PC-3 (cell line): ENCODE measurements around the gene STIL. TPM values are rescaled to one million over a fixed set of nuclear protein-coding genes. Genes with fewer than 3 reads are reported as not detected.
"Not testable (repeated sequence)": the region's sequence is repeated elsewhere in the genome, so short reads cannot be mapped to it uniquely, and the experiment has no call there.

Experiments used
- ATAC-seq: fragments of 200-7000 bp; cut with Tn5 transposase; 2 replicates; pipeline ENCODE4 v1.9.1; 2020; ENCODE audit warnings: mild to moderate bottlenecking, moderate library complexity
- BruUV-seq: library from RNA; stranded (reverse); fragments of 400-500 nt; replicated peaks from 2 replicates; lab custom pipeline; 2021; lab: Mats Ljungman, UMichigan
- CTCF ChIA-PET: fragments of 300-600 bp; sonication (Branson Sonifier 250); formaldehyde crosslinking; loops from one replicate; lab custom pipeline; 2022; ENCODE audit warnings: antibody characterized with exemption; lab: Charles Lee
- POLR2A ChIA-PET: fragments of 300-600 bp; sonication (Branson Sonifier 250); formaldehyde crosslinking; loops from one replicate; lab custom pipeline; 2022; ENCODE audit warnings: antibody characterized with exemption; ENCODE audit not compliant: unreplicated experiment; lab: Charles Lee
- DNase-seq: peaks from one replicate; pipeline ENCODE4 v3.0.0-alpha.2; 2015
- H2AFZ ChIP-seq: fragments of 300-600 bp; sonication (generic); 2 replicates; pipeline ENCODE4 v1.6.0; 2016; ENCODE audit warnings: antibody characterized with exemption, low read length
- H3F3A ChIP-seq: fragments of 300-600 bp; sonication (generic); one replicate; pipeline ENCODE4 v1.6.0; 2017; ENCODE audit warnings: antibody characterized with exemption, low read length, control low read depth, mild to moderate bottlenecking; ENCODE audit not compliant: unreplicated experiment
- H3K27ac ChIP-seq: fragments of 300-600 bp; sonication (generic); 2 replicates; pipeline ENCODE4 v1.5.1; 2016; ENCODE audit warnings: mild to moderate bottlenecking, low read length
- H3K27me3 ChIP-seq: fragments of 300-600 bp; sonication (generic); 2 replicates; pipeline ENCODE4 v1.6.1; 2016; ENCODE audit warnings: low read length, mixed read lengths
- H3K36me3 ChIP-seq: fragments of 300-600 bp; sonication (generic); 2 replicates; pipeline ENCODE4 v1.6.1; 2016; ENCODE audit warnings: low read depth, mixed run types, low read length, mixed read lengths
- H3K4me1 ChIP-seq: fragments of 300-600 bp; sonication (generic); 2 replicates; pipeline ENCODE4 v1.5.1; 2016; ENCODE audit warnings: low read length; ENCODE audit not compliant: insufficient read depth
- H3K4me2 ChIP-seq: fragments of 300-600 bp; sonication (generic); 2 replicates; pipeline ENCODE4 v1.6.0; 2016; ENCODE audit warnings: low read length
- H3K4me3 ChIP-seq: fragments of 300-600 bp; sonication (generic); 2 replicates; pipeline ENCODE4 v1.5.1; 2016; ENCODE audit warnings: mild to moderate bottlenecking, low read length, mixed read lengths
- H3K79me2 ChIP-seq: fragments of 300-600 bp; sonication (generic); 2 replicates; pipeline ENCODE4 v1.6.1; 2017; ENCODE audit warnings: low read length, mixed read lengths
- H3K9ac ChIP-seq: fragments of 300-600 bp; sonication (generic); 2 replicates; pipeline ENCODE4 v1.6.0; 2016; ENCODE audit warnings: mild to moderate bottlenecking, low read length
- H3K9me2 ChIP-seq: fragments of 300-600 bp; sonication (generic); replicated peaks from 2 replicates; pipeline ENCODE4 v1.6.1; 2016; ENCODE audit warnings: mixed run types, low read length, mixed read lengths
- H3K9me3 ChIP-seq: fragments of 300-600 bp; sonication (generic); 2 replicates; pipeline ENCODE4 v1.6.1; 2016; ENCODE audit warnings: low read length, mixed read lengths
- H4K20me1 ChIP-seq: fragments of 300-600 bp; sonication (generic); 2 replicates; pipeline ENCODE4 v1.6.1; 2016; ENCODE audit warnings: low read length, mixed read lengths
- EZH2 ChIP-seq: fragments of 300-600 bp; sonication (generic); IDR thresholded peaks from one replicate; pipeline ENCODE4 v1.6.1; 2017; ENCODE audit warnings: antibody characterized with exemption, mild to moderate bottlenecking, low read length; ENCODE audit not compliant: unreplicated experiment
- EZH2phosphoT487 ChIP-seq: fragments of 300-600 bp; sonication (generic); IDR thresholded peaks from 2 replicates; pipeline ENCODE4 v1.6.1; 2018; ENCODE audit warnings: mild to moderate bottlenecking, antibody characterized with exemption, low read length, borderline replicate concordance
- intact Hi-C: fragments of 100-400 bp; cut with micrococcal nuclease; formaldehyde crosslinking; loops from 2 replicates; pipeline ENCODE4 v1.9.0; 2023
- total RNA-seq: library from RNA; depleted of rRNA; stranded (reverse); fragments of >200 nt; gene quantifications from 2 replicates; pipeline ENCODE4 v1.2.3, GENCODE V29; 2014
- TF ChIP-seq, protein P1 (sequence below): fragments of 300-600 bp; sonication (generic); conservative IDR thresholded peaks from 2 replicates; pipeline ENCODE4 v1.5.1; 2017; ENCODE audit warnings: antibody characterized with exemption, low read depth, mild to moderate bottlenecking, low read length

STIL gene
- total RNA-seq, 1 experiment from 2014 or later = 32.0 TPM

- H3K9ac ChIP-seq = no peak overlapping the region
- no peak overlapping the region for H3K4me3 ChIP-seq
- H3K9me2 ChIP-seq = no peaks in the 10 kb centered on the region
- peak; percentile 11 for DNase-seq
- POLR2A ChIA-PET = no interaction called here
- no peaks in the 10 kb centered on the region for H3F3A ChIP-seq
- no TSS peak for BruUV-seq
- intact Hi-C loops = no loop called here
- H3K4me1 ChIP-seq = no peaks in the 10 kb centered on the region
- H3K36me3 ChIP-seq = no peaks in the 10 kb centered on the region
- H2AFZ ChIP-seq = no peak overlapping the region
- CTCF ChIA-PET = no interaction called here
- ATAC-seq = peak; percentile 15; the same call in 1 of the 2 replicates
- H3K27me3 ChIP-seq = no peaks in the 10 kb centered on the region
- no peaks in the 10 kb centered on the region for H3K9me3 ChIP-seq
- no peak for TF ChIP-seq EZH2phosphoT487
- no peak for TF ChIP-seq EZH2
- TF ChIP-seq, protein P1, sequence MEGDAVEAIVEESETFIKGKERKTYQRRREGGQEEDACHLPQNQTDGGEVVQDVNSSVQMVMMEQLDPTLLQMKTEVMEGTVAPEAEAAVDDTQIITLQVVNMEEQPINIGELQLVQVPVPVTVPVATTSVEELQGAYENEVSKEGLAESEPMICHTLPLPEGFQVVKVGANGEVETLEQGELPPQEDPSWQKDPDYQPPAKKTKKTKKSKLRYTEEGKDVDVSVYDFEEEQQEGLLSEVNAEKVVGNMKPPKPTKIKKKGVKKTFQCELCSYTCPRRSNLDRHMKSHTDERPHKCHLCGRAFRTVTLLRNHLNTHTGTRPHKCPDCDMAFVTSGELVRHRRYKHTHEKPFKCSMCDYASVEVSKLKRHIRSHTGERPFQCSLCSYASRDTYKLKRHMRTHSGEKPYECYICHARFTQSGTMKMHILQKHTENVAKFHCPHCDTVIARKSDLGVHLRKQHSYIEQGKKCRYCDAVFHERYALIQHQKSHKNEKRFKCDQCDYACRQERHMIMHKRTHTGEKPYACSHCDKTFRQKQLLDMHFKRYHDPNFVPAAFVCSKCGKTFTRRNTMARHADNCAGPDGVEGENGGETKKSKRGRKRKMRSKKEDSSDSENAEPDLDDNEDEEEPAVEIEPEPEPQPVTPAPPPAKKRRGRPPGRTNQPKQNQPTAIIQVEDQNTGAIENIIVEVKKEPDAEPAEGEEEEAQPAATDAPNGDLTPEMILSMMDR = no peak
- no peak overlapping the region for H3K27ac ChIP-seq
- no peaks in the 10 kb centered on the region for H3K79me2 ChIP-seq
- H4K20me1 ChIP-seq = no peaks in the 10 kb centered on the region
- H3K4me2 ChIP-seq = no peak overlapping the region
Measured at GRCh38 chr1:47207803-47208373, 106.1 kb downstream of the STIL start.

DNA sequence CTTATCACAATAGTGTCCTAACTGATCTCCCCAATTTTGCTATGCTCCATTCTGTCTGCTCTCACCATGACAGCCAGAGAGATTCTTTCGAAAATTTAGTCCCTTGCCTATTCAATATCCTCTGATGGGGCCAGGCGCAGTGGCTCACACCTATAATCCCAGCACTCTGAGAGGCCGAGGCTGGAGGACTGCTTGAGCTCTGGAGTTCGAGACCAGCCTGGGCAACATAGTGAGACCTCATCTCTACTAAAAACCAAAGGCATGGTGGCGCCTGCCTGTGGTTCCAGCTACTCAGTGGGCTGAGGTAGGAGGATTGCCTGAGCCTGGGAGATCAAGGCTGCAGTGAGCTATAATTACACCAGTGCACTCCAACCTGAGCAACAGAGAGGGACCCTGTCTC lies 108.0 kb downstream of the STIL start:
- no peak for TF ChIP-seq EZH2phosphoT487
- TF ChIP-seq, protein P1 = no peak
- TF ChIP-seq EZH2 = no peak
- H3K9me3 ChIP-seq = no peaks in the 10 kb centered on the region
- no peak overlapping the region for H2AFZ ChIP-seq
- H3K4me1 ChIP-seq = no peaks in the 10 kb centered on the region
- no peak overlapping the region for H3K4me3 ChIP-seq
- no peak overlapping the region for H3K4me2 ChIP-seq
- no TSS peak for BruUV-seq
- H3K79me2 ChIP-seq = no peaks in the 10 kb centered on the region
- no peak overlapping the region for H3K27ac ChIP-seq
- H3K27me3 ChIP-seq = no peaks in the 10 kb centered on the region
- no peaks in the 10 kb centered on the region for H3K36me3 ChIP-seq
- DNase-seq = no peak
- H3K9me2 ChIP-seq = no peaks in the 10 kb centered on the region
- no peaks in the 10 kb centered on the region for H4K20me1 ChIP-seq
- no peak overlapping the region for H3K9ac ChIP-seq
- ChIA-PET CTCF (no interaction called here), POLR2A (no interaction called here)
- intact Hi-C loops = no loop called here
- ATAC-seq = no peak
- no peaks in the 10 kb centered on the region for H3F3A ChIP-seq

- H4K20me1 ChIP-seq, CTCF ChIA-PET, DNase-seq, POLR2A ChIA-PET, H3K27me3 ChIP-seq, H3K79me2 ChIP-seq, H3K27ac ChIP-seq, H3K4me2 ChIP-seq, H3K36me3 ChIP-seq, H3K9me3 ChIP-seq, ATAC-seq, H3K4me1 ChIP-seq, H3K4me3 ChIP-seq, BruUV-seq, H2AFZ ChIP-seq, H3K9ac ChIP-seq, H3K9me2 ChIP-seq, intact Hi-C loops, H3F3A ChIP-seq: not testable (repeated sequence)
Measured at GRCh38 chr1:47203504-47203903, 110.4 kb downstream of the STIL start.
